GM12874 (cell line): ENCODE measurements around the gene FGR.

Source experiments
- CTCF ChIP-seq: IDR thresholded peaks from 2 replicates; pipeline ENCODE4 v1.5.1; 2011; ENCODE audit warnings: low read depth, mild to moderate bottlenecking, control low read depth, low read length, moderate library complexity; ENCODE audit not compliant: insufficient read depth

The FGR gene

GRCh38 chr1:27617420-27617819, 17.6 kb downstream of the FGR start:
- no peak for TF ChIP-seq CTCF

GRCh38 chr1:27616441-27616840, 18.5 kb downstream of the FGR start:
- 0 out of 2 replicates have a peak, but pooled peaks have one; percentile 0 for TF ChIP-seq CTCF

DNA sequence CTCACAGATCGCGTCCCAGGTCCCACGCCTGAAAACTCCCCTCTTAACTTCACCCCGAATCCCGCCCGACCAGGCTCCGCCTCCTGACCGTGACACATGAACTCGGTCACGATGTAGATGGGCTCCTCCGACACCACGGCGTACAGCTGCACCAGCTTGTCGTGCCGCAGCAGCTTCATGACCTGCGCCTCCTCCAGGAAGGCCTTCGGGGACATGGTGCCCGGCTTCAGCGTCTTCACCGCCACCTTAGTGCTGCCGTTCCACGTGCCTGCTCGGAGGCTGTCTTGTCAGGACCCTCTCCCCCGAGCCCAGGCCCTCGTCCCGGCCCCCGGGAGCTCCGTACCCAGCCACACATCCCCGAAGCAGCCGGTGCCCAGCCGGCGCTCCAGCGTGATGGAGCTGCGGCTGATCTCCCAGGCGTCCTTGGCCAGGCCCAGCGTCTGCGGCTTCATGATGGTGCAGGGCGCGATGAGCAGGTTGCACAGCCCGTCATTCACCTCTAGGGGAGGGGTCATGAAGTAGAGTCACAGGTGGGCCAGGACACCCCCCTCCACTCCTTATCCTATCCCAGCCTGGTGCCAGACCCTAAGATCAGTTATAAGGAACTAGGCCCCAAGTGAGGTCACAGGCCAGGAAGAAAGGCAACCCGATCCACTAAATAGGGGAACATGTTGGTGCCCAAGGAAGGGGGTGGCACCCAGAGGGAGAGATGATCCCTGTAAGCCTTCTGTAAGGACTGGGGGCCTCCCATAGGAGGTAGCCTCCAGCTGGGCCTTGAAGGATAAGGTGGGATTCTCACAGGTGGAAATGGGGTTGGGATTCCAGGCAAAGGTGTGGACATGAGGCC, 19.4 kb downstream of the FGR start:
- TF ChIP-seq CTCF = no peak

DNA sequence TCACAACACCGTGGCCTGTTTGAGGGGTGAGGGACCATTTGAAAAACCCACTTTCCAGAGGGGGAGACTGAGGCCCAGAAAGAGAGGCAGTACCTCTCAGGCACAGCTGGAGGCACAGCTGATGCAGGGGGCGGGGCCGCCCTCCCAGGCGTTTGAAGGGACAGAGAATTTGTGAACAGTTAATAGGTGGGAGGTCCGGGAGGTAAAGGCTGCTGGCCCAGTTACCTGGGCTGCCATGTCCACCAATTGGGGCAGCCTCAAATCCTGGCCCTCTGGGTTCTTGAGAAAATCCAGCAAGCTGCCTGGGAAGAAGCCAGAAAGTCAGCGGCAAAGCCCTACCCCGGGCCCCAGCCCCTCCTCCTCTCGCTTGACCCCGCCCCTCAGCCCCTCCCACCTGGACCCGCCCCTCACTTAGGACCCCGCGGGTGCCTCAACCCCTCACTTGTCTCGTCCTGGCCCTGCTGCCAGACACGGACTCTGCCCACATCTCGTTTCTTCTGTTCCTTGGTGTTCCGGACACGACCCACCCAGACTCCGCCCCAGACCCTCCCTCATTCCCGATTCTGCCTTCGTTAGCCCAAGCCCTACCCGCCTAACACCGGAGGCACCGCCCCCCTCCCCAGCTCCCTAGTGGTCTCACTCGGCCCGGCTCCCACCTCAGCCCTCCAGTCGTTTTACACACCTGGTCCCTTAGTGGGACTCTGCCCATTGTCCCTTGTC, 20.2 kb downstream of the FGR start:
- no peak for TF ChIP-seq CTCF

DNA sequence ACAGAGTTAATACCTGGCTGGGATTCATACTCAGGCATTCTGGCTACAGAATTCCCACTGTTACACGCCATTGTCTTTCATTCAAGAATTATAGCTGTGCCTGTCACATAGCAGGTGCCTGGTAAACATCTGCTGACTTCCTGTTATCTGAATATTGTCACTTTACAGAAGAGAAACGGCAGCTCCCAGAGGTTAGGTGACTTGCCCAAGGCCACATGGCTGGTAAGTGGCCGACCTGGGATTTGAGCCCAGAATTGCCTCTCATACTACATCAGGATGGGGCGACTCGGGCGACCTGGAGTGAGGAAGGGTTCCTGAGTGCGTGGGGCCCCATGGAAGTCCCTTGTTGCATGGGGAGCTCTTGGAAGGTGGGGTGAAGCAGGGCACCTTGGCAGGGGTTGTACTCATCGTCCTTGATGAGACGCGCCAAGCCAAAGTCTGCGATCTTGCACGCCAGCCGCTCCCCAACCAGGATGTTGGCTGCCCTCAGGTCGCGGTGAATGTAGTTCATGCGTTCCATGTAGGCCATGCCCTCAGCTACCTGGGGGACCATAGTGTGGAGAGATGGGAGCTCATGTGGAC, 20.9 kb downstream of the FGR start:
- no peak for TF ChIP-seq CTCF

DNA sequence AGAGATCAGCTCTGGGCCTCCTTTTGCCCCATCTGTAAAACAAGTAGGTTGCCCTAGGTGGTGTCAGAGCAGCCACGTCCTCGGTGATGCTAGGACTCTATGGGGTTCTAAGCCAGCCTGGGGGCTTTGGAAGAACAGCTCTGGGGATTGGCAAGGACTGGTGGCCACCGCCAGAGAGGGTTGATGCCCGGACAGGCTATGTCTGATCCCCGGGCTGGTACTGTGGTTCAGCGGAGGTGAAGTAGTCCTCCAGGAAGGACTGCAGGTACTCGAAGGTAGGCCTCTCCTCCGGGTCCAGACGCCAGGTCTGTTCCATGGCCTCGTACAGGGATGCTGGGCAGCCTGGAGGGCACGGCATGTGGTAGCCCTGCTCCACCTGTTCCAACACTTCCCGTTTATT, 22.3 kb downstream of the FGR start:
- no peak for TF ChIP-seq CTCF

GRCh38 chr1:27611450-27611849, 23.5 kb downstream of the FGR start:
- TF ChIP-seq CTCF = no peak
